Panc1 (cell line): ENCODE measurements around the gene NHEJ1. TPM values are rescaled to one million over a fixed set of nuclear protein-coding genes. Genes with fewer than 3 reads are reported as not detected.

Experiments used
- ATAC-seq: fragments of 200-7000 bp; cut with Tn5 transposase; 2 replicates; pipeline ENCODE4 v1.9.1; 2020; ENCODE audit warnings: mild to moderate bottlenecking, moderate library complexity
- BruUV-seq: library from RNA; stranded (reverse); fragments of 400-500 nt; replicated peaks from 2 replicates; lab custom pipeline; 2021; lab: Mats Ljungman, UMichigan
- CTCF ChIA-PET: fragments of 300-600 bp; sonication (Branson Sonifier 250); formaldehyde crosslinking; loops from one replicate; lab custom pipeline; 2022; ENCODE audit warnings: antibody characterized with exemption; lab: Charles Lee
- POLR2A ChIA-PET: fragments of 300-600 bp; sonication (Branson Sonifier 250); formaldehyde crosslinking; loops from one replicate; lab custom pipeline; 2022; ENCODE audit warnings: antibody characterized with exemption; lab: Charles Lee
- DNase-seq: peaks from one replicate; pipeline ENCODE4 v3.0.0-alpha.2; 2010; ENCODE audit warnings: low read depth, low spot score
- H3K27ac ChIP-seq: 2 replicates; pipeline ENCODE4 v1.5.1; 2011; ENCODE audit warnings: mild to moderate bottlenecking, low read length, inconsistent platforms
- H3K27me3 ChIP-seq: fragments of 200-500 bp; sonication (Bioruptor generic); 2 replicates; pipeline ENCODE4 v1.6.0; 2014; ENCODE audit warnings: low read length, inconsistent platforms; ENCODE audit not compliant: control insufficient read depth, insufficient read depth
- H3K36me3 ChIP-seq: fragments of 200-500 bp; sonication (Bioruptor generic); 2 replicates; pipeline ENCODE4 v1.5.1; 2014; ENCODE audit warnings: inconsistent platforms, mild to moderate bottlenecking, low read length, moderate library complexity; ENCODE audit not compliant: control insufficient read depth, insufficient read depth
- H3K4me1 ChIP-seq: 2 replicates; pipeline ENCODE4 v1.5.1; 2011; ENCODE audit warnings: inconsistent platforms, mild to moderate bottlenecking, low read length, moderate library complexity; ENCODE audit not compliant: control insufficient read depth, insufficient read depth
- H3K4me3 ChIP-seq, 2 experiments: 2 replicates each; pipeline ENCODE4 v1.5.1; 2011 to 2012; ENCODE audit warnings: low read depth in 2 of 2, low read length in 2 of 2, mild to moderate bottlenecking in 2 of 2, inconsistent platforms in 1 of 2, moderate library complexity in 1 of 2
- H3K9me3 ChIP-seq: fragments of 200-500 bp; sonication (Bioruptor generic); 2 replicates; pipeline ENCODE4 v1.5.1; 2014; ENCODE audit warnings: low read depth, mild to moderate bottlenecking, inconsistent platforms, low read length, moderate library complexity; ENCODE audit not compliant: control insufficient read depth, insufficient read depth
- POLR2AphosphoS5 ChIP-seq: IDR thresholded peaks from 2 replicates; pipeline ENCODE4 v1.6.1; 2012; ENCODE audit warnings: mild to moderate bottlenecking, low read depth, low read length, moderate library complexity
- REST ChIP-seq, 2 experiments: IDR thresholded peaks; 2 replicates each; pipeline ENCODE4 v1.6.1; 2011 to 2012; ENCODE audit warnings: low read depth in 2 of 2, control low read depth in 1 of 2, low read length in 1 of 2, mild to moderate bottlenecking in 1 of 2, moderate library complexity in 1 of 2; ENCODE audit not compliant: insufficient read depth in 1 of 2
- SIN3A ChIP-seq: IDR thresholded peaks from 2 replicates; pipeline ENCODE4 v1.6.1; 2012; ENCODE audit warnings: low read depth, mild to moderate bottlenecking, low read length, moderate library complexity, borderline replicate concordance; ENCODE audit not compliant: insufficient read depth
- TCF7L2 ChIP-seq: IDR thresholded peaks from 2 replicates; pipeline ENCODE4 v1.6.1; 2011; ENCODE audit warnings: mild to moderate bottlenecking, low read depth, low read length, inconsistent platforms
- in situ Hi-C: cut with HindIII; loops from 2 replicates; pipeline ENCODE4 v1.10.0; 2016; ENCODE audit warnings: low sequenced_read_pairs, low pct_unique_long_range_greater_than_20kb
- intact Hi-C: fragments of 100-400 bp; cut with micrococcal nuclease; formaldehyde crosslinking; loops from one replicate; pipeline ENCODE4 v1.10.0; 2022; ENCODE audit not compliant: unreplicated experiment
- total RNA-seq: library from RNA; stranded (reverse); gene quantifications from one replicate; pipeline ENCODE4 v1.2.1, GENCODE V29; 2021; ENCODE audit not compliant: unreplicated experiment
- TF ChIP-seq, protein P1 (sequence below): fragments of 450-650 bp; IDR thresholded peaks from 2 replicates; pipeline ENCODE4 v1.5.1; 2017; ENCODE audit warnings: mild to moderate bottlenecking

NHEJ1 gene
- total RNA-seq, 1 experiment from 2014 or later: 18.2 TPM

- in situ Hi-C loops: no loop called here
- CTCF ChIA-PET: interaction anchor here (1.5 kb wide), 1 partner anchor 12 kb away, joined by 3 read pairs; no protein-coding TSS in a partner anchor
- peaks cover 11% of the 10 kb centered on the region for H3K27me3 ChIP-seq
These were observed 122.0 kb downstream of the NHEJ1 start for GRCh38 chr2:219038600-219038999.

GRCh38 chr2:219037783-219038499 is 122.7 kb downstream of the NHEJ1 start:
- ChIA-PET CTCF (interaction anchor here (1.5 kb wide), 1 partner anchor 11 kb away, joined by 3 read pairs; no protein-coding TSS in a partner anchor), POLR2A (no interaction called here)
- no TSS peak for BruUV-seq
- H3K27me3 ChIP-seq: peaks cover 13% of the 10 kb centered on the region
- no peaks in the 10 kb centered on the region for H3K4me1 ChIP-seq
- no peak overlapping the region for H3K4me3 ChIP-seq
- H3K27ac ChIP-seq: no peak overlapping the region
- in situ Hi-C loops: no loop called here
- intact Hi-C loops: no loop called here
- TF ChIP-seq REST (IDR thresholded peaks at IDR 0.05; ENCODE audit: insufficient read depth in 1 of 2, low read depth in 2 of 2, low read length in 1 of 2): no peak
- no peak for TF ChIP-seq SIN3A
- no peak for TF ChIP-seq POLR2AphosphoS5
- TF ChIP-seq TCF7L2: no peak
- TF ChIP-seq, protein P1, sequence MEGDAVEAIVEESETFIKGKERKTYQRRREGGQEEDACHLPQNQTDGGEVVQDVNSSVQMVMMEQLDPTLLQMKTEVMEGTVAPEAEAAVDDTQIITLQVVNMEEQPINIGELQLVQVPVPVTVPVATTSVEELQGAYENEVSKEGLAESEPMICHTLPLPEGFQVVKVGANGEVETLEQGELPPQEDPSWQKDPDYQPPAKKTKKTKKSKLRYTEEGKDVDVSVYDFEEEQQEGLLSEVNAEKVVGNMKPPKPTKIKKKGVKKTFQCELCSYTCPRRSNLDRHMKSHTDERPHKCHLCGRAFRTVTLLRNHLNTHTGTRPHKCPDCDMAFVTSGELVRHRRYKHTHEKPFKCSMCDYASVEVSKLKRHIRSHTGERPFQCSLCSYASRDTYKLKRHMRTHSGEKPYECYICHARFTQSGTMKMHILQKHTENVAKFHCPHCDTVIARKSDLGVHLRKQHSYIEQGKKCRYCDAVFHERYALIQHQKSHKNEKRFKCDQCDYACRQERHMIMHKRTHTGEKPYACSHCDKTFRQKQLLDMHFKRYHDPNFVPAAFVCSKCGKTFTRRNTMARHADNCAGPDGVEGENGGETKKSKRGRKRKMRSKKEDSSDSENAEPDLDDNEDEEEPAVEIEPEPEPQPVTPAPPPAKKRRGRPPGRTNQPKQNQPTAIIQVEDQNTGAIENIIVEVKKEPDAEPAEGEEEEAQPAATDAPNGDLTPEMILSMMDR: no peak
- no peak for ATAC-seq
- DNase-seq: no peak
- H3K9me3 ChIP-seq: no peaks in the 10 kb centered on the region
- no peaks in the 10 kb centered on the region for H3K36me3 ChIP-seq

More at GRCh38 chr2:219038600-219038999, 122.0 kb downstream of the NHEJ1 start:
- DNase-seq (no peak), ATAC-seq (no peak)
- no TSS peak for BruUV-seq
- POLR2A ChIA-PET: no interaction called here
- Histone ChIP-seq H3K4me3 (no peak overlapping the region), H3K9me3 (no peaks in the 10 kb centered on the region), H3K27ac (no peak overlapping the region), H3K36me3 (no peaks in the 10 kb centered on the region), H3K4me1 (no peaks in the 10 kb centered on the region)
- intact Hi-C loops: no loop called here
- TF ChIP-seq SIN3A (no peak), TCF7L2 (no peak), POLR2AphosphoS5 (no peak), REST (IDR thresholded peaks at IDR 0.05; ENCODE audit: insufficient read depth in 1 of 2, low read depth in 2 of 2, low read length in 1 of 2) (no peak)
- TF ChIP-seq, protein P1: no peak
